H54 (cell line): ENCODE measurements around the gene CHP2.
"Not testable (repeated sequence)": the region's sequence is repeated elsewhere in the genome, so short reads cannot be mapped to it uniquely, and the experiment has no call there.

Experiments used
- DNase-seq: peaks from one replicate; pipeline ENCODE4 v3.0.0; 2011; ENCODE audit warnings: low spot score, mixed read lengths; ENCODE audit not compliant: insufficient read length
- FAIRE-seq: peaks from 3 replicates; lab custom pipeline; 2011; peaks lifted over from hg19 to GRCh38; lab: Jason Lieb, UNC
- POLR2A ChIP-seq: IDR thresholded peaks from 2 replicates; pipeline ENCODE4 v1.6.1; 2011; ENCODE audit warnings: low read depth, mild to moderate bottlenecking, low read length

The CHP2 gene

GRCh38 chr16:23729503-23730424 is 25.1 kb upstream of the CHP2 start:
- TF ChIP-seq POLR2A: no peak
- DNase-seq: no peak
- no peak for FAIRE-seq

GRCh38 chr16:23734176-23734893 is 20.5 kb upstream of the CHP2 start:
- FAIRE-seq: no peak
- no peak for DNase-seq
- no peak for TF ChIP-seq POLR2A

DNA sequence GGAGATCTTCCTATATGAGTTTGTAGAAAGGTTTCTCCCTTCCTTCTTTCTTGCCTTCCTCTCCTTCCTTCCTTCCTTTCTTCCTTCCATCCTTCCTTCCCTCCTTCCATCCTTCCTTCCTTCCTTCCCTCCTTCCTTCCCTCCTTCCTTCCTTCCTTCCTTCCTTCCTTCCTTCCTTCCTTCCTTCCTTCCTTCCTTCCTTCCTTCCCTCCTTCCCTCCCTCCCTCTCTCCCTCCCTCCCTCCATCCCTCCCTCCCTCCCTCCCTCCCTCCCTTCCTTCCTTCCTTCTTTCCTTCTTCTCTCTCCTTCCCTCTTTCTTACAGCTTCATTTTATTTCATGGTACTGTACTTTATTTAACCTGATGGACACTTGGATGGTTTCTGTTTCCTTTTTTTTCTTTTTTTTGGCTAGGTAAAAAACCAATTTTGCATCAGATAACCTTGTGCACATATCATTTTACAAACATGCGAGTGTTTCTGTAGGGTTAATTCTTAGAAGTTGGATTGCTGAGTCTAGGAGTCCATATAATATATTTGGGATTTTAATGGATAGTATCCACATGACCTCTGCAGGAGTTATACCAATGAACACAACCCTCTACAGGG is 17.3 kb upstream of the CHP2 start:
- not testable (repeated sequence) for DNase-seq, FAIRE-seq

DNA sequence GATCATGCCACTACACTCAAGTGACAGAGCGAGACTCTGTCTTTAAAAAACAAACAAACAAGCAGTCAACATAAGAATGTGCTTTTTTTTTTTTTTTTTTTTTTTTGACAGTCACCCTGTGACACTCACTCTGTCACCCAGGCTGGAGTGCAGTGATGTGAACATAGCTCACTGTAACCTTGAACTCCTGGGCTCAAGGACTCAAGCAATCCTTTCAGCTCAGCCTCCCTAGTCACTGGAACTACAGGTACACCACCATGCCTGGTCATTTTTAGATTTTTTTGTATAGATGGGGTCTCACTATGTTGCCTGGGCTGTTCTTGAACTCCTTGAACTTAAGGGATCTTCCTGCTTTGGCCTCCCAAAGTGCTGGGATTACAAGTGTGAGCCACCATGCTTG is 15.3 kb upstream of the CHP2 start:
- TF ChIP-seq POLR2A: no peak
- DNase-seq (no peak), FAIRE-seq (no peak)

DNA sequence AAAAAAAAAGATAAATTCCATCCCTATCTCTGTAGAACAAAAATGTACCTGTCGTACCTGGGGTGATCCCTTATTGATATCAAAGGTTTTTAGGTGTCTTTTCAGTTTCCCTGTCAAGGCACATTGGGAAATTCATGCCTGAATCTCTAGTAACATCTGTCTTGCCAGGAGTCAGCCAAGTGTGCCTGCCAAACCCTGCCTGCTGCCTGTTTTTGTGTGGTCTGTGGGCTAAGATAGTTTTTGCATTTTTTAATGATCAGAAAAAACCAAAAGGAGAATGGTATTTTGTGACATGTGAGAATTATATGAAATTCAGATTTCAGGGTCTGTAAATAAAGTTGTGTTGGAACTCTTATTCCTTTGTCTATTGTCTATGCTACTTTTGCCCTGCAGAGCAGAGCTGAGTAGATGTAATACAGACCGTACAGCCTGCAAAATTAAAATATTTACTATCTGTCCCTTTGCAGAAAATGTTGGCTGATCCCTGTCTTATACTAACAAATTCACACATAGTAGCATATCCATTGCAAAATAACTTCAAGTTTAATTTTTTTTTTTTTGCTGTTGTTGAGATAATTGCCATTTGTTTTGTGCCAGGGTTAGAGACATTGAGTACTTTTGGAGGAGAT is 13.0 kb upstream of the CHP2 start:
- DNase-seq (no peak), FAIRE-seq (no peak)
- no peak for TF ChIP-seq POLR2A

DNA sequence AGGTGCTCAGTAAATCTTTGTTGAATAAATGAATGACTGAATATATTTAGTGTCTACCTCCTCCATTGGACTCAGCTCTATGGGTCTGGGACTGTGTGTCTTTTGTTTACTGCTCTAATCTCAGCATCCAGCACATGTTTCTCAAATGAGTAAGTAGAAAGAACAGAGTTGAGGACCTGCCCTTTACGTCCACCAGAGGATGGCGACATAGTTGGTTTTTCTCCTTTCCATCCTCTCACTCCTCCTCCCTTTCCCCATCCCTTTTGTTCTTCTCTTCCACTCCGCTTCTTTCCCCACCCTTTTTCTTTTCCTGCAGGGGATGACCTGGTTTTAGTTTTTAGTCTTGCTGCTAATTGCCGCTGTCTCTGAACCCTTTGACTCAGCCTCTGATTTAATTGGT is 12.1 kb upstream of the CHP2 start:
- FAIRE-seq (no peak), DNase-seq (no peak)
- no peak for TF ChIP-seq POLR2A

DNA sequence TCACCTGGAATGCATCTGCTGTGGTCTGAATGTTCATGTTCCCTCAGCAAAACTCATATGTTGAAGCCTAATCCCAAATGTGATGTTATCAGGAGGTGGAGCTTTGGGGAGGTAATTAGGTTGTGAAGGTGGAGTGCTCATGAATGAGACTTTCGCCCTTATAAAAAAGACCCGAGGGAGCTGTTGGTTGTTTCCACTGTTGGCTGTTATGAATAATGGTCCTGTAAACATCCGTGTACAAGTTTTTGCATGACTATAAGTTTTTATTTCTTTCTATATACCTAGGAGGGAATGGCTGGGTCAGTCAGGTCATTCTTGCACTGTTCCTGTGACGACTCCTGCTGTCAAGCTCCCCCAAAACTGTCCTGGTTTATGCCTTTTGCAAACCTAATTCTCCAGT is 9.6 kb upstream of the CHP2 start:
- TF ChIP-seq POLR2A: no peak
- DNase-seq (no peak), FAIRE-seq (no peak)

DNA sequence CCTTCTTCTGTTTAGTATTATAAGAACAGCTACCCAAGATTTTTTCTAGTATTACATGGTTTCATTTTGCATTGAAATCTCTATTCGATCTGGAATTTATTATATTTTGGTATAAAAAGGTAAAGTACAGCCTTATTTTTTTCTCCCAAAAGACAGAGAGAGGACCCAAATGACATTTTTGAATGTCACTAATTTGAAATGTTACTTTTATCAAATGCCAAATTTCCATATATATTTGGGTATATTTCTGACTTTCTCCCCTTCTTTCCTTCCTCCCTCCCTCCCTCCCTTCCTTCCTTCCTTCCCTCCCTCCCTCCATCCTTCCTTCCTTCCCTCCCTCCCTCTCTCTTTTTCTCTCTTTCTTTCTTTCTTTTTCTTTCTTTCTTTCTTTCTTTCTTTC is 6.2 kb upstream of the CHP2 start:
- FAIRE-seq: no peak
- TF ChIP-seq POLR2A: no peak
- DNase-seq: no peak

DNA sequence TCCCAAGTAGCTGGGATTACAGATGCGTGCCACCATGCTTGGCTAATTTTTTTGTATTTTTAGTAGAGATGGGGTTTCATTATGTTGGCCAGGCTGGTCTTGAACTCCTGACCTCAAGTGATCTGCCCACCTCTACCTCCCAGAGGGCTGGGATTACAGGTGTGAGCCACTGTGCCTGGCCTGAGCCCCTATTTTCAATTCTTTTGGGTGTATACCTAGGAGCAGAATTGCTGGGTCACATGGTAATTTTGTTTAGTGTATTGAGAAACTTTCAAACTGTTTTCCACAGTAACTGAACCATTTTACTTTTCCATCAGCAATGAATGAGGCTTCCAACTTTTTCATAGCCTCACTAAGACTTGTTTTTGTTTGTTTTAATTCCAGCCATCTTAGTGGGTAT is 3.8 kb upstream of the CHP2 start:
- FAIRE-seq, DNase-seq: not testable (repeated sequence)

DNA sequence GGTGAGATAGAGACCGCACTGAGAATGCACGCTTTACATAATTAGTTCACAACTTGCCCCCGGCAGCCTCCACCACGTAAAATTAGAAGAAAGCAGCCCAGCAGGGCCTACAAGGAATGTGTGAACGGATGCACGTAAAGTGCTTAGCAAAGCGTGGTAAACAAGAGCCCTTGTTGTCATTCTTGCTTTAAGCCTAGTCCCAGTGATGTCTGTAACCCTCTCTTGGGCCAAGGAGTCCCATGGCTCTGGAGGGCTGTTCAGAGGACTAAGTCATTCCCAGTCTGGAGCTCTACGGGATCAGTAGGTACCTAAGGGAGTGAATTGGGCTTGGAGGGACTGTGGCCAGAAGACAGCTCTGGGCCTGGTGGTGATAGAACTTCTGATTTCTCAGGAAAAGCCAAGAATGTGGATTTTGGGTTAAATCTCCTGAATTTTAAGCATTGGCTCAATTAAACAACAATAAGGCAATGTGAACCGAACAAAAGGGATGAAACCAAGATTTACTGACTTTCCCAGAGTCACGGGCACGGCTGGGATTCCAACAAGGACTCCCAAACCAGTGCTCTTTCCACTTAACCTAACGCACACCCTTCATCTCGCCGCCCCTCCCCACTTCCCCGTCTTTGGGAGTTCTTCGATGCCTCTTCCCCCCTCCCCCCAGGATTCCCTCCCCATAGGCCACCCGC is 775 bp upstream of the CHP2 start:
- FAIRE-seq: no peak
- no peak for DNase-seq
- no peak for TF ChIP-seq POLR2A

- FAIRE-seq: no peak
- no peak for DNase-seq
Observed at GRCh38 chr16:23755484-23755809, 621 bp downstream of the CHP2 start.

DNA sequence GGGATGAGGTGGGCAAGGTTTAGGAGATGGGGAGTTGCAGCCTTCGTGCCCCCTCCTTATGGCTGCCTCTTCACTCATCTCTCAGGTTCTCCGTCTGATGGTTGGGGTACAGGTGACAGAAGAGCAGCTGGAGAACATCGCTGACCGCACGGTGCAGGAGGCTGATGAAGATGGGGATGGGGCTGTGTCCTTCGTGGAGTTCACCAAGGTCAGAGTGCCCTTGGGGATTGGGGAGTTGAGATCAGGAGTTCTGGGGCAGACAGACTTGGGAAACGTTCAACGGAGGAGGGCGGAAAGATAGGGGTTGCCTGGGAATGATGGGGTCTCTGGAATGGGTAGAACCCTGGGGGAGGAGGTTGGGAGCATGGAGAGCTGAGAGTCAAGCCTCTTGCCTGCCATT is 2.3 kb downstream of the CHP2 start:
- TF ChIP-seq POLR2A: no peak
- FAIRE-seq: no peak
- DNase-seq: no peak

More at GRCh38 chr16:23755484-23755809, 621 bp downstream of the CHP2 start:
- no peak for TF ChIP-seq POLR2A

DNA sequence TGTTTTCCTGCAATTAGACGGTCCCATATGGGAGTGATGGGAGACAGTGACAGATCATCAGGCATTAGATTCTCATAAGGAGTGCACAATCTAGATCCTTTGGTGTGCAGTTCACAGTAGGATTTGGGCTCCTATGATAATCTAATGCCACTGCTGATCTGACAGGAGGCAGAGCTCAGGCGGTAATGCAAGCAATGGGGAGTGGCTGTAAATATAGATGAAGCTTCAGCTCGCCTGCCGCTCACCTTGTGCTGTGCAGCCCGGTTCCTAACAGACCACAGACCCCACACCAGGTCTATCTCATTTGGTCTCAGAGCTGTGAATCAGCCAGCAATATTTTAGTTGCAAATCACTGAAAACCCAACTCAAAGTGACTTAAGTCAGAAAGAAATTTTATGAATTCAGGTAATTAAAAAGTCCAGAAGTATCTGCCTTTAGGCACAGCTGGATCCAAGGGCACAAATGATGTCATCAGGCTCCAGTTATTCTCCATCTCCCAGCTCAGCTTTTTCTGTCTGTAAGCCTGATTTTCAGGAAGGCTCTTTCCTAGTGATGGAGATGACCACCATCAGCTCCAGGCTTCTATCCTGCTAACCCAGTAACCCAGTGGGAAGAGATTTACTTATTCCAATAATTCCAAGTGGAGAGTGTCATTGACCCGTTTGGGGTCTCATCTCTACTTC is 3.3 kb downstream of the CHP2 start:
- no peak for TF ChIP-seq POLR2A
- DNase-seq (no peak), FAIRE-seq (no peak)
